Smooth muscle cell of bladder (primary cell): ENCODE data around the gene FAF2. TPM values are rescaled to one million over a fixed set of nuclear protein-coding genes. Genes with fewer than 3 reads are reported as not detected.

ENCODE experiments used
- total RNA-seq: library from RNA; depleted of rRNA; stranded (reverse); fragments of >200 nt; gene quantifications from 2 replicates; pipeline ENCODE4 v1.2.3, GENCODE V29; 2014

FAF2 gene
- total RNA-seq, result 38.2 and 41.0 TPM in 2 replicates

GRCh38 chr5:176447978-176448608 is at the start of gene FAF2:
FAF2 (plus strand) TSS chr5:176448385; CDS start chr5:176448408, 23 bp downstream.

GRCh38 chr5:176415952-176416924 is 31.9 kb upstream of the FAF2 start, which contains the start of gene CLTB:
CLTB (minus strand) TSS chr5:176416539; CDS start chr5:176416363, 176 bp downstream.

GRCh38 chr5:176536902-176537553 is 88.8 kb downstream of the FAF2 start, which contains the start of gene RNF44:
RNF44 (minus strand) TSS chr5:176537402; CDS start chr5:176532472, 4,930 bp downstream.

GRCh38 chr5:176548967-176549444 is 100.8 kb downstream of the FAF2 start, which contains the start of gene CDHR2:
CDHR2 (plus strand) TSS chr5:176549342; CDS start chr5:176565353, 16,011 bp downstream.

Other genes starting within 250 kb of the FAF2 start
- gene SIMC1, start 210.0 kb upstream of the FAF2 start, total RNA-seq, result 2.7 and 3.7 TPM in 2 replicates
- 51.9 and 92.4 TPM in 2 replicates for gene KIAA1191, start 86.6 kb upstream of the FAF2 start, total RNA-seq
- 4.7 and 9.5 TPM in 2 replicates for gene ARL10, start 82.9 kb upstream of the FAF2 start, total RNA-seq
- 10.0 and 16.5 TPM in 2 replicates for gene NOP16, start 59.8 kb upstream of the FAF2 start, total RNA-seq
- 28.2 and 32.3 TPM in 2 replicates for gene HIGD2A, start 59.6 kb upstream of the FAF2 start, total RNA-seq
- 99.0 and 107 TPM in 2 replicates for gene CLTB, start 31.8 kb upstream of the FAF2 start, total RNA-seq
- 0.57 and 1.1 TPM in 2 replicates for gene RNF44, start 89.0 kb downstream of the FAF2 start, total RNA-seq
- 0.28 TPM in 1 of 2 replicates, not detected in the other for gene CDHR2, start 101.0 kb downstream of the FAF2 start, total RNA-seq
- 1.1 and 1.3 TPM in 2 replicates for gene GPRIN1, start 161.8 kb downstream of the FAF2 start, total RNA-seq
- 0.18 TPM in 1 of 2 replicates, not detected in the other for gene SNCB, start 182.1 kb downstream of the FAF2 start, total RNA-seq
- not detected in 2 replicates for gene EIF4E1B, start 182.3 kb downstream of the FAF2 start, total RNA-seq
- gene TSPAN17, start 199.1 kb downstream of the FAF2 start, total RNA-seq, result 27.8 and 32.0 TPM in 2 replicates